Stimulated activated CD4-positive, alpha-beta T cell treated with anti-CD3 and anti-CD28 coated beads, TNF-alpha, amount 100 ng/mL, for 4 hours (primary cell): ENCODE data around the gene CAB39.

Experiments
- DNase-seq, 3 experiments: peaks; one replicate each; pipeline ENCODE4 v3.0.0-alpha.2; 2020; ENCODE audit warnings: low read depth in 3 of 3

Gene CAB39

GRCh38 chr2:230712443-230713330 lies at the start of gene CAB39:
TSS of gene CAB39 (plus strand) at chr2:230712842. CDS start at chr2:230760002, 47,160 bp downstream.
- DNase-seq, result peak; percentile 73 to 82 (median 77)

GRCh38 chr2:230664128-230664527 lies 48.5 kb upstream of the CAB39 start:
- no peak for DNase-seq

GRCh38 chr2:230664844-230665243 lies 47.8 kb upstream of the CAB39 start:
- DNase-seq, result no peak

GRCh38 chr2:230665263-230665691 lies 47.4 kb upstream of the CAB39 start:
- DNase-seq, result no peak

- no peak for DNase-seq
Measured at GRCh38 chr2:230666446-230666845, 46.2 kb upstream of the CAB39 start.

GRCh38 chr2:230666885-230667712 lies 45.5 kb upstream of the CAB39 start:
- no peak for DNase-seq

- no peak for DNase-seq
Measured at GRCh38 chr2:230668184-230668938, 44.3 kb upstream of the CAB39 start.

- DNase-seq, result no peak
Measured at GRCh38 chr2:230668939-230669303, 43.7 kb upstream of the CAB39 start.

- DNase-seq, result no peak
Measured at GRCh38 chr2:230669386-230669950, 43.2 kb upstream of the CAB39 start.

- no peak for DNase-seq
Measured at GRCh38 chr2:230671117-230671516, 41.5 kb upstream of the CAB39 start.

- no peak for DNase-seq
Measured at GRCh38 chr2:230672836-230673235, 39.8 kb upstream of the CAB39 start.

- no peak for DNase-seq
Measured at GRCh38 chr2:230674401-230674800, 38.2 kb upstream of the CAB39 start.

GRCh38 chr2:230674966-230675672 lies 37.5 kb upstream of the CAB39 start:
- no peak for DNase-seq

- no peak for DNase-seq
Measured at GRCh38 chr2:230676546-230676945, 36.1 kb upstream of the CAB39 start.

GRCh38 chr2:230677201-230677946 lies 35.3 kb upstream of the CAB39 start:
- DNase-seq, result no peak

- no peak for DNase-seq
Measured at GRCh38 chr2:230678018-230678417, 34.6 kb upstream of the CAB39 start.

GRCh38 chr2:230678451-230678850 lies 34.2 kb upstream of the CAB39 start:
- no peak for DNase-seq

GRCh38 chr2:230680463-230681170 lies 32.0 kb upstream of the CAB39 start:
- no peak for DNase-seq

- DNase-seq, result no peak
Measured at GRCh38 chr2:230681171-230681545, 31.5 kb upstream of the CAB39 start.

GRCh38 chr2:230682546-230682945 lies 30.1 kb upstream of the CAB39 start:
- DNase-seq, result no peak
